Muscle layer of colon (tissue), 2 donors: ENCODE measurements around the gene CDC42EP5.

Experiments
- H3K27ac ChIP-seq: one replicate; pipeline ENCODE4 v1.7.0; 2013; ENCODE audit warnings: low read depth, mild to moderate bottlenecking, low read length, moderate library complexity
- H3K27me3 ChIP-seq, 2 donors: one replicate each; pipeline ENCODE4 v1.7.0; 2013; ENCODE audit warnings: low read length in 2 of 2, mild to moderate bottlenecking in 2 of 2; ENCODE audit not compliant: insufficient read depth in 2 of 2, control insufficient read depth in 1 of 2
- H3K36me3 ChIP-seq: one replicate; pipeline ENCODE4 v1.7.0; 2013; ENCODE audit warnings: mild to moderate bottlenecking, low read length; ENCODE audit not compliant: insufficient read depth
- H3K4me1 ChIP-seq: one replicate; pipeline ENCODE4 v1.7.0; 2013; ENCODE audit warnings: mild to moderate bottlenecking, low read length; ENCODE audit not compliant: insufficient read depth
- H3K4me3 ChIP-seq, 2 donors: one replicate each; pipeline ENCODE4 v1.7.0; 2013; ENCODE audit warnings: low read length in 2 of 2, low read depth in 1 of 2, mild to moderate bottlenecking in 1 of 2, moderate library complexity in 1 of 2
- H3K9ac ChIP-seq: one replicate; pipeline ENCODE4 v1.7.0; 2013; ENCODE audit warnings: low read length
- H3K9me3 ChIP-seq: one replicate; pipeline ENCODE4 v1.7.0; 2013; ENCODE audit warnings: mild to moderate bottlenecking, low read length
- donor health status: abdominal sarcoma.
- donor health status: Adenocarcinoma of cecum.

The CDC42EP5 gene

GRCh38 chr19:54435551-54436016, 37.5 kb downstream of the CDC42EP5 start:
- Histone ChIP-seq H3K4me1 (peaks cover 27% of the 10 kb centered on the region), H3K27me3 (peaks cover 11 to 39% of the 10 kb centered on the region in 2 donors), H3K9ac (no peak overlapping the region), H3K36me3 (no peaks in the 10 kb centered on the region), H3K9me3 (no peaks in the 10 kb centered on the region), H3K4me3 (no peak overlapping the region), H3K27ac (no peak overlapping the region)

DNA sequence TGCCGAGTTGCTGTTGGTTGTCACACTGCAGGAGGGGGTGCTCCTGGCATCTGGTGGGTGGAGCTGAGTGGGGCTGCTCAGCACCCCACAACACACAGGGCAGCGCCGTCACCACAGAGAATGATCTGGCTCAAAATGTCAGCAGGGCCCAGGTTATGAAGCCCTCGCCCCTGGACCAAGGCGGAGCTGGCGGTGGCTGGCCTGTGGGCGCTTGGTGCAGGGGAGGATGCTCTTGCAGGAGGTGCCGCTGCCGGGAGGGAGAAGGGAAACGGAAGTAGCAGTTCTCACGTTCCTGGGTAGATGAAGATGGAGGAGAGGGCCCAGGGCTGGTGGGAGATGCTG, 38.3 kb downstream of the CDC42EP5 start:
- Histone ChIP-seq H3K27ac (no peak overlapping the region), H3K36me3 (no peaks in the 10 kb centered on the region), H3K9me3 (no peaks in the 10 kb centered on the region), H3K27me3 (peaks cover 13 to 46% of the 10 kb centered on the region in 2 donors), H3K4me3 (no peak overlapping the region), H3K9ac (no peak overlapping the region), H3K4me1 (peaks cover 32% of the 10 kb centered on the region)

GRCh38 chr19:54434112-54434872, 38.8 kb downstream of the CDC42EP5 start:
- peaks cover 32% of the 10 kb centered on the region for H3K4me1 ChIP-seq

GRCh38 chr19:54433697-54434096, 39.4 kb downstream of the CDC42EP5 start:
- H3K27me3 ChIP-seq: peaks cover 23 to 58% of the 10 kb centered on the region in 2 donors
- no peaks in the 10 kb centered on the region for H3K9me3 ChIP-seq
- no peaks in the 10 kb centered on the region for H3K36me3 ChIP-seq
- H3K27ac ChIP-seq: no peak overlapping the region
- no peak overlapping the region for H3K9ac ChIP-seq
- peaks cover 32% of the 10 kb centered on the region for H3K4me1 ChIP-seq
- H3K4me3 ChIP-seq: no peak overlapping the region

More at GRCh38 chr19:54434112-54434872, 38.8 kb downstream of the CDC42EP5 start:
- no peak overlapping the region for H3K4me3 ChIP-seq
- H3K27me3 ChIP-seq: peaks cover 17 to 52% of the 10 kb centered on the region in 2 donors
- H3K36me3 ChIP-seq: no peaks in the 10 kb centered on the region
- no peaks in the 10 kb centered on the region for H3K9me3 ChIP-seq
- H3K27ac ChIP-seq: no peak overlapping the region
- no peak overlapping the region for H3K9ac ChIP-seq

- Histone ChIP-seq H3K9ac (no peak overlapping the region), H3K4me1 (peaks cover 32% of the 10 kb centered on the region), H3K27ac (no peak overlapping the region), H3K4me3 (no peak overlapping the region), H3K27me3 (peaks cover 24 to 62% of the 10 kb centered on the region in 2 donors), H3K36me3 (no peaks in the 10 kb centered on the region), H3K9me3 (no peaks in the 10 kb centered on the region)
Observed at GRCh38 chr19:54432144-54432738, 40.9 kb downstream of the CDC42EP5 start.

- Histone ChIP-seq H3K9ac (no peak overlapping the region), H3K9me3 (no peaks in the 10 kb centered on the region), H3K27me3 (peaks cover 24 to 66% of the 10 kb centered on the region in 2 donors), H3K36me3 (no peaks in the 10 kb centered on the region), H3K4me3 (no peak overlapping the region), H3K4me1 (peaks cover 31% of the 10 kb centered on the region), H3K27ac (no peak overlapping the region)
Observed at GRCh38 chr19:54431255-54431838, 41.7 kb downstream of the CDC42EP5 start.

DNA sequence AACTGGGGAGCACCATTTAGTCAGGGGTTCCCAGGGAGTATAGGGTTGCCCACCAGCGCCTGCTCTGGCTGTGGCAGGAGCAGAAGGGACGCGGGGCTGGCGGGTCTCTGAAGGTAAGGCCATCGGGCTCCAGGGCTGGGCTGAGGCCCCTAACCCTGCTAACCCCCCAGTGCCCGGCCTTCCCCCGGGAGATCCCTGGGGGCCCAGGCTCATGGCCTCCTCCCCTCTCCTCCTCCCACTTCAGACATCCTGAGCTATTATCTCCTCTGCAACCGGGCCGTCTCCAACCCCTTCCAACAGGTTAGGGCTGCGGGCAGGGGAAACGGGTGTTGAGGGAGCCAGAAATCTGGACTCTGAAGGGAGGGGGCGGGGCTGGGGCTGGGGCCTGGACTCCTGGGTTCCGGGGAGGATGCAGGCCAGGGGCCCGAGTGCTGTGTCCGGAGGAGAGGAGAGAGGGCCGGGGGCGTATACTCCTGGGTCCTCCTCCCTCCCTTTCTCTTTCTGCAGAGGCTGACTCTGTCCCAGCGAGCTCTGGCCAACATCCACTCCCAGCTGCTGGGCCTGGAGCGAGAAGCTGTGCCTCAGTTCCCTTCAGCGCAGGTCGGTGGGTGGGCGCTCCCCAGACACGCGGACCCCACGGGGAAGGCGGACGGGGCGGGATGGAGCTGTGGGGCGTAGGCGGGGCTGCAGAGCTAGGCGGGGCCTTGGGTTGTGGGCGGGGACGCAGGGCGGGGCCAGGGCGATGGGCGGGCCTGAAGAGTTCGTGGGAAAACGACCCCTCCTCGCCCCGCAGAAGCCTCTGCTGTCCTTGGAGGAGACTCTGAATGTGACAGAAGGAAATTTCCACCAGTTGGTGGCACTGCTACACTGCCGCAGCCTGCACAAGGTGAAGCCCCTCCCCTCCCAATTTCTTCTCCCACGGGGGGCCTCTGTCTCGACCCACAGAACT, 42.5 kb downstream of the CDC42EP5 start:
- H3K9me3 ChIP-seq: no peaks in the 10 kb centered on the region
- H3K4me3 ChIP-seq: no peak overlapping the region
- H3K27me3 ChIP-seq: peaks cover 24 to 73% of the 10 kb centered on the region in 2 donors
- H3K9ac ChIP-seq: no peak overlapping the region
- H3K36me3 ChIP-seq: no peaks in the 10 kb centered on the region
- H3K4me1 ChIP-seq: peaks cover 24% of the 10 kb centered on the region
- H3K27ac ChIP-seq: no peak overlapping the region

DNA sequence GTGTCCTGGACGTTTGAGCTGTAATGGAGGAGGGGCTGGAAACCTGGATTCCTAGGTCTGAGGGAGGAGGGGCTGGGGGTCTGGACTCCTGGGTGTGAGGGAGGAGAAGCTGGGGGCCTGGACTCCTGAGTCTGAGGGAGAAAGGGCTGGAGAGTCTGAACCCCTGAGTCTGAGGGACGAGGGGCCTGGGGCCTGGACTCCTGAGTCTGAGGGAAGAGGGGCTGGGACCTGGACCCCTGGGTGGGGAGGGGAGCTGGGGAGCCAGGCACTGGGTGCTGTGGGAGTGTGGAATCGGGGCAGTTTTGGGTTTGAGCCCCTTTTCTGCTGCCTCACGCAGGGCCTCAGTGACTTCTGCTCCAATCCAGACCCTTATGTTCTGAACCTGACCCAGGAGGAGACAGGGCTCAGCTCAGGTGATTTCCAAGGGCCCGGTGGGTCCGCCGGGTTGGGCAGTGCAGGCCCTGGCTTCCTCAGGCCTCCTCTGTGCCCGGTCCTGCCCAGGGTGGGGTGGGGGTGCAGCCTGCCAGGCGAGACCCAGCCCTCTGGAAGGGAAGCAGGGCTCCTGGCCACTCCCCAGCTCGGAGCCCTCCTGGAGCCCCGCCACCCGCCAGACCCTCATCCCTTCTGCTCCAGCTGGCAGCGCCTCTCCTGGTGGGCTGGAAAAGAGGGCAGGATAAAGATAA, 43.4 kb downstream of the CDC42EP5 start:
- H3K27me3 ChIP-seq: peaks cover 24 to 73% of the 10 kb centered on the region in 2 donors
- no peak overlapping the region for H3K9ac ChIP-seq
- no peak overlapping the region for H3K27ac ChIP-seq

GRCh38 chr19:54429176-54429495, 44.0 kb downstream of the CDC42EP5 start:
- Histone ChIP-seq H3K4me1 (peaks cover 9% of the 10 kb centered on the region), H3K27me3 (peaks cover 24 to 69% of the 10 kb centered on the region in 2 donors), H3K36me3 (no peaks in the 10 kb centered on the region), H3K27ac (no peak overlapping the region), H3K9me3 (no peaks in the 10 kb centered on the region), H3K4me3 (no peak overlapping the region), H3K9ac (no peak overlapping the region)

More for the DNA sequence above, 43.4 kb downstream of the CDC42EP5 start:
- no peaks in the 10 kb centered on the region for H3K36me3 ChIP-seq
- H3K4me3 ChIP-seq: no peak overlapping the region
- no peaks in the 10 kb centered on the region for H3K9me3 ChIP-seq
- H3K4me1 ChIP-seq: peaks cover 15% of the 10 kb centered on the region

DNA sequence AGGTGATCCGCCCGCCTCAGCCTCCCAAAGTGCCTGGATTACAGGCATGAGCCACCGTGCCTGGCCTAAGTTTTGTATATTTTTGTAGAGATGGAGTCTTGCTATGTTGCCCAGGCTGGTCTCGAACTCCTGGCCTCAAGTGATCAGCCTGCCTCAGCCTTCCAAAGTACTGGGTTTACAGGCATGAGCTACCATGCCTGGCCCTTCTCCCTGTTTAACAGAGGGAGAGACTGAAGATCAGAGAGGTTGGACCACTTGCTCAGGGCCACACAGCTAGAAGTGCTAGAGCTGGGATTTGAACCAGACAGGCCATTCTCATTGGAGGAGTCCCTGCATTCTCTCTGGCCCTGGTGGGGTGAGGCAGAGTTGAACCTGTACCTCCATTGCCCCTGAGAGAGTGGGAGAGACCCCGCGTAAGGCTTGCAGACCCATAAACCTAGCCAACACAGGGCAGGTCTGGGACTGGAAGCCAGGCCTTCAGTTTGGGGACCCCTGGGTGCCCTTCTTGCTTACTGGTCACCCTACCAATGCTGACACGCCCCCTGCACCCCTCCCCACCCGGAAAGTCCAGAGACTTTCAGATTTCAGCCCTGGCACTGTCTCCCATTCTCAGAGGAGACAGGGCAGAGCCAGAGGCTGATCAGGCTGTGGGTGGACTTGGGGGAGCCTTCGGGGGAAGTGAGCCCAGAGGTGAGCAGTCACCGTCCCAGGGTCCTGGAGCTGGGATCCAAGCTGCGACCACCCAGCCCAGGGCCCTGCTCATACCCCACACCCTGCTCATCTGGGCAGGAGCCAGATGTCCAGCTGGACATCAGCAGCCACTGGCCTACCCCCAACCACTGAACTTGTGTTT, 44.5 kb downstream of the CDC42EP5 start:
- no peak overlapping the region for H3K9ac ChIP-seq

More for the DNA sequence above, 44.5 kb downstream of the CDC42EP5 start:
- H3K27ac ChIP-seq: no peak overlapping the region
- H3K27me3 ChIP-seq: peaks cover 24 to 64% of the 10 kb centered on the region in 2 donors
- no peaks in the 10 kb centered on the region for H3K36me3 ChIP-seq
- H3K4me1 ChIP-seq: peaks cover 9% of the 10 kb centered on the region
- H3K9me3 ChIP-seq: no peaks in the 10 kb centered on the region
- no peak overlapping the region for H3K4me3 ChIP-seq
